HG03575 (cell line): Measurements from ENCODE around the gene CASD1.

Experiments
- ATAC-seq: cut with Tn5 transposase; IDR thresholded peaks from one replicate; pipeline ENCODE4 v1.9.1; 2021; ENCODE audit not compliant: unreplicated experiment, insufficient number of reproducible peaks, low FRiP score; ENCODE audit errors: extremely low read depth

Gene CASD1

DNA sequence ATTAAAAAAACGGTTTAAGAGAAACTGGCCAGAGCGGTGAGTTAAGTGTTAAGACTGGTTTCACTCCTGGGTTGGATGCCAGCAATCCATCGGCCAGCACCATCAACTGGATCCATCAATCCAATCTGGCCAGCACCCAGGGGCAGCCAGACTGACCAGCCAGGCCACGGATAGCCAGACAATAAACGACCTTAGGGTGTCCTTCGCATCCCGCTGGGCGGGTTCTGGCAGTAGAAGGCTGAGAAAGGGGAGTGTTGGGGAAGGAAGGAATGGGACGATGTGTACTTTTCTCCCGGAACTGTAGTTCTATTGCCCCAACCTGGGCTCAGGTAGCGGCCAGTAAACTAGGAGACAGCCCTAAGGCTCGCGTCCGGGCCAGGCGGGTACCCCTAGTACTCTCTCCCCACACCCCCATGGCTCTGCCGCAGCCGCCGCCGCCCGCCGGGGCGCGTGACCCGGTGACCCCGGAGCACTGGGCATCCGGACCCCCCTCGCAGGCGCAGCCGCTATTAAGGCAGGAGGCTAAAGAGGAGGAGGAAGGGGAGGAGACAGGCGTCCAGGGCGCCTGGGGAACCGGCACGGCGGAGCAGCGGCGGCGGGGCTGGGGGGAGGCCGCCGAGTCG is at the start of gene CASD1:
CASD1 (plus strand) TSS at position 546 of the 623 bp plus-strand sequence. CDS start 276 bp downstream, outside the sequence.
- peak; percentile 14 for ATAC-seq

DNA sequence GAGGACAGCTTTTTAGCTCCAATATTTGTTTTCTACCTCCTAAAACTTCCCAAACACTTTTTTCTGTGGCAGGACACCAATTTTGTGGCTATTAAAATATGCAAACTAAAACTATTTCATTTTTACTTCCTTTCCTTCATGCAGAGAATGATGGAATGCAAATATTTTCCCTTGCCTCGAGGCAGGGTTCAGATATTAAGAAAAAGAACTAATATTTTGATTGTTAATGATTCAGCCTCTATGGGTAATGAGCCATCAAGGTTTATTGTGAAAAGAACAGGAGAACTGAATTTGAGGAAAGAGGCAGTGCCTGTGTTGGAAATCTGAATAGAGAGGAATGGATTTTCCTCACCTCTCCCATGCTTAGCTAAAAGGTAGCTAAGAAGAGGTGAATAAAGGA is 43.1 kb upstream of the CASD1 start:
- no peak for ATAC-seq

- no peak for ATAC-seq
Measured at GRCh38 chr7:94471604-94472003, 38.0 kb upstream of the CASD1 start.

- ATAC-seq, result no peak
Measured at GRCh38 chr7:94472608-94473007, 37.0 kb upstream of the CASD1 start.

GRCh38 chr7:94476251-94476840 is 33.3 kb upstream of the CASD1 start:
- ATAC-seq, result no peak

- no peak for ATAC-seq
Measured at GRCh38 chr7:94477878-94478277, 31.7 kb upstream of the CASD1 start.

GRCh38 chr7:94478648-94479214 is 30.9 kb upstream of the CASD1 start:
- ATAC-seq, result no peak

- no peak for ATAC-seq
Measured at GRCh38 chr7:94481279-94481678, 28.3 kb upstream of the CASD1 start.

DNA sequence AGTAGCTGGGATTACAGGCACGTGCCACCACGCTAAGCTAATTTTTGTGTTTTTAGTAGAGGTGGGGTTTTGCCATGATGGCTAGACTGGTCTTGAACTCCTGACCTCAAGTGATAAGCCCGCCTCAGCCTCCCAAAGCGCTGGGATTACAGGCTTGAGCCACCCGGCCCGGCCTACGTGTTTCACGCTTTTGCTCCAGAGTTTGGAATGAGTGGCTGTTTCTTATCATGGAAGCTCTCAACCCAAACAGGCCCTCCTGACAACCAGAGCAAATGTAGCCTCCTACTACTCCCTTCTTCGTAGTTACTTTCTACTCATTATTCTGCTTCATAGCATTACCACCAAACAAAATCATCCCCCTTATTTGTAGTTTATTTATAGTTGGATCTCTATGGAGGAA is 26.8 kb upstream of the CASD1 start:
- no peak for ATAC-seq

DNA sequence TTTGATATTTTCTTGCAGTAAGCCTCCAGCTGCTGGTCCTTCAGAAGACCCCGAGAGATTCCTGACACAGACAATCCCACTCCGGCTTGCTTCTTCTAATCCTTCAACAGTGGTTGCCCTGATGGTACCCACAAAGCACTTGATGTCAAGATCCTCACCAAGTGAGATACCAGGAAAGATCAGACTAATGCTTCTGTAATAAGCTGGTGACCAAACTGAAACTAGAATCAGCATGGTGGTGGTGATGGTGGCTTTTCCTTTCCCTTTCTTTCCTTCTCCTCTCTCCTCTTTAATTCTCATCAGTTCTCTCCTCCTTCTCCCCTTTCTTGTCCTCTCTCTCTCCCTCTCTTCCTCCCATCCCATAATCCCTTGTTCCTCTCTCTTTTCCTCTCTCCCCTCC is 25.8 kb upstream of the CASD1 start:
- ATAC-seq, result no peak

GRCh38 chr7:94486216-94486615 is 23.4 kb upstream of the CASD1 start:
- no peak for ATAC-seq

GRCh38 chr7:94491410-94491809 is 18.2 kb upstream of the CASD1 start:
- no peak for ATAC-seq

DNA sequence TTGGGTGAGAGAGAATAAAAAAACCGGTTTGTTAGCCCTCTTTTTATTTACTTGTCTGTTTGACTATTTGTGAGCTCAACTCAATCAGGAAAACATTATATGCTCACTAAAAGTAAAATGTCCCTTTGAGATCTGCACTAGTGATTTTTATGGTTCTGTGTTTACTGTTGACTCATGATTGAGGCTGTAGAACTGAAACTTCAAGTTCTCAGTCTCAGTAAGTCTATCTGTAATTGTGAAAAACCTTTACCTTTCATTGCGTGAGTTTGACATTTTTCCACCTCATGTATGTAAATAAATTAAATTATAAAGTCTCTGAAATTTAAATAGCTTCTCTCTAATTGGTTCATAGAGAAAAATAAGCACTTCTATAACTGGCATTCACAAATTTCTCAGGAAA is 17.0 kb upstream of the CASD1 start:
- peak; percentile 99 for ATAC-seq

DNA sequence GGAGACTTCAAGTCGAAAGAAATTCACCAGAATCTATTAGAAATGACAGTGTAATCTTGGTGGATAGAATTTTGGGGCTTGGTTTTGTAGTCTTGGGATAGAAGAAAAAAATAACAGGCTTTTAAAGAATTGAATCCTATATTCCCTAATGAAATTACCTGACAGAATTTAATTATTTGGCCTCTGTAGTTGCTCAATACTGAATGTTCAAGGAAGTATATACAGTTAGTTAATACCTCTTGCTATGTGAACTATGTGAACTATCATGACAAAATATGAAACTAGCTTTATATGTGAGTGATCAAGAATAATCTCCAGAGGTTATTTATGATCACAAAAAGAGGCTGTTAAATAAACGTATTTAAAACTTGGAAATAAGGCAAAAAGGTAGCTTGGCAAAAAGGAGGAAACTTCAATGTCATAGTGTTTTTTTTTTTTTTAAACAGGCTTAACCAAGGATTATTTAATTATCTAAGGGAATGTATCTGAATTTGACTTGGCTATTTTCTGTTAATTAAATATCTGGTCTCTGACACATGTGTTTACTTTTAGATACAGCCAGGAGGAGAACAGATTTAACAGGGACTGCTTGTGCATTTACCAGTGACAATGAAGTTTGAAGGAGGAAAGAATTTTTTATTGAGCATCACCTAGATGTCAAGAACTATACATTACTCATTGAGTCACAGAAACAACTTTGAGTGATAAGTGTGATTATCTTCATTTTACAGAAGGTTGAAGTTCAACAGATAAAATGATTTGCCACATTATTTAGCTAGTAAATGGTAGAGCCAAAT is 11.5 kb upstream of the CASD1 start:
- no peak for ATAC-seq

DNA sequence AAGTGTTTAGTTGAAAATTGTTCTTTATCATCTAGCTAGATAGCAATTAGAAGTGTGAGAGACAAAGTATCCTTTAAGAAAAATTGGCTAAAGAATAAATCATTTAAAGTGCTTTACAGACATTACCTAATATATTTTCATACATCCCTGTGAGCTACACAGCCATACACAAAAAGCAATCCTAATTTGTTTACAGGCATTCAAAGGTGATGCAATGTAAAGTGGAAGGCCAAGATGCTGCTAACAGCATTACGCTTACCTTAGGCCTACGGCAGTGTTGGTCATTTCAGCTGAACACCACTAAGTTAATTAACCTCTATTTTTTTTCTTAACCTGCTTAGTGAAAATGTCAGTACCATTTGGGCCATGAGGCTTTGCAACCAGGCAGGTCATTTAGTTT is 10.7 kb upstream of the CASD1 start:
- no peak for ATAC-seq

DNA sequence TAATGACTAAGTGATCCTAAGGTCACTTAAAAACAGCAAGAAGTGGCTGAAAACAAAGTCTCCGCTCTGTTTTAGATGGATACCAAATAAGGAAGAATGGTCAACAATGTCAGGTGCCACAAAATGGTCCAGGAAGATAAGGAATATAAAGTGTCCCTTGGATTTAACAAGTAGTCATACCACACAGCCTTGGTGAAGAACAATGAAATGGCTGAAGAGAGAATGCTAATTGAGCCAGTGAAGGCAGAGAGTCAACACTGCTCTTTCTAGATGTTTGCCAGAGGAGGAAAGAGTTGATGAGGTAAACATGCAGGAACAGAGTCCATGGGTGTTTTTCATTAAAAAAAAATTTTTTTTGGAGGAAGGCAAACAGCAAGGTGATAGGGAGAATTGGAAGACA is 2.1 kb upstream of the CASD1 start:
- no peak for ATAC-seq

- no peak for ATAC-seq
Measured at GRCh38 chr7:94507962-94508361, 1.6 kb upstream of the CASD1 start.

GRCh38 chr7:94509887-94510581 is 425 bp downstream of the CASD1 start:
- peak; percentile 33 for ATAC-seq
